GM19023 (cell line): ENCODE data around the gene SBK1.
"Not testable (repeated sequence)": the region's sequence is repeated elsewhere in the genome, so short reads cannot be mapped to it uniquely, and the experiment has no call there.

Experiments used
- ATAC-seq: cut with Tn5 transposase; IDR thresholded peaks from one replicate; pipeline ENCODE4 v1.9.1; 2021; ENCODE audit warnings: mild to moderate bottlenecking, moderate library complexity; ENCODE audit not compliant: unreplicated experiment

SBK1 gene

DNA sequence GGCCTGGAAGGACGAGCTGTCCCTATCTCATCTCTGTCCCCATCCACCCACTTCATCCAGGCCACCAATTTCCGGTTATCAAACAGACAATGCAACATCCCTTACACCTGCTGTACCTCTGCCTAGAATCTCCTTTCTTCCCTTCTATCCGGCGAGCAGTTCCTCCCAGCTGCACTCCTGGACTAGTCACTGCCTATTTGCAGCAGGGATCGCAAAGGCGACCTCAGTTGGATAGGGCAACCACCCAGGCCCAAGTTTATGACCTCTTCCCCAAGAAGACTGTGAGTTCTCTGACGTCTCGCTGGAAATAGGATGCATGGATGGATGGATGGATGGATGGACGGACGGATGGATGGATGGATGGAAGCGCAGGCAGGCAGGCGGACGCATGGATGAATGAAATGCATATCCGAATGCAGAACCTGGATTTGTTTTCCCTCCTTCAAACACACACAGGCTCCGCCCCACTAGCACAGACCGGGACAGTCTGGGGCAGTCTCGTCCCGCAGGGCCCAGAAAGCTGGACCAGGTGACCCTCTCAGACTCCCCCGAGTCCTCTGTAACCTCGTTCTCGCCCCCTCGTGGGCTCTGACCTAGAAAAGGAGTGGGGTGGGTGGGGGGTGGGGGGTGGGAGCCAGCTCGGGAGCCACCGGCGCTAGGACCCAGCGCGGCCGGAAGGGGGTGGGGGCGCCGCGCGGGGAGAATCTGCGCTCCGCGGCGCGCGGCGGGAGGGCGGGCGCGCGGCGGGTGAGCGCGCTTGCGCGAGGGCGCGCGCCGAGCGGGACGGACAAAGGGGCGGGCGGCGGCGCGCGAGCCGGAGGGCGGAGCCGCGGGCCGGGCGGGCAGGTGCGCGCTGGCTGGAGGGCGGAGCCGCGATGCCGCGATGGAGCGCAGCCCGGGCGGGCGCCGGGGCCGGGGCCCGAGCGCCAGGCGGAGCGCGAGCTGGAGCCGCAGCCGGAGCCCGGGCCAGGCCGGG is at the start of gene SBK1:
SBK1 (plus strand) TSS at position 875 of the 976 bp plus-strand sequence. CDS start 24,867 bp downstream, outside the sequence.
- peak; percentile 87 for ATAC-seq

DNA sequence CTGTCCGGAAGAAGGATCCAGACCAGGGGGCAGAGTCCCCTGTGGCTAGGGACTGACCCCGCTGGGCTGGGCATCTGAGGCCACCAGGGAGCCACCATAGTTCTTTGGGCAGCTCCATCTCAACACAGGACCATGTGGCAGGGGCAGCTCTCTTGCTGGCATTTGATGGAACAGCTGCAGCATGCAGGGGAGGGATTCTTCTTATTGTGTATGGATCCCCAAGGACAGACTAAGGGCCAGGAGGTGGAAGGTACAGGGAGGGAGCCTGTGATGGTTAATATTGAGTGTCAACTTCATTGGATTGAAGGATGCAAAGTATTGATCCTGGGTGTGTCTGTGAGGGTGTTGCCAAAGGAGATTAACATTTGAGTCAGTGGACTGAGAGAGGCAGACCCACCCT is 42.8 kb upstream of the SBK1 start:
- ATAC-seq, result not testable (repeated sequence)

DNA sequence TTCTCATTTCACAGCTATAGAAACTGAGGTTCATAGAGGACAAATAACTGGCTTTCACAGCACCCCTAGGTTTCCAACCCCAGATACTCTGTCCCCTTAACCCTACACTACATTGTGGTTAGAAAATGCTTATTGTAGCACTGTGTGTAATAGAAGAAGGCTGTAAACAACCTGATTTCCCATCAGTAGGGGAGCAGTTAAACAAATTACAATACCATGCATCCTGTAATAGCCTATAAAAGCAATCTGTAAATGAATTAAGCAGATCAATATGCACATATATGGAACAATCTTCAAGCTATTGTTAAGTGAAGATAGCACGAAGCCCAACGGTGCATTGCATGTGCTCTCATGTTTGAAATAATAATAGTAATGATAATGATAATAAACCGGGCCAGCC is 41.3 kb upstream of the SBK1 start:
- ATAC-seq, result no peak

DNA sequence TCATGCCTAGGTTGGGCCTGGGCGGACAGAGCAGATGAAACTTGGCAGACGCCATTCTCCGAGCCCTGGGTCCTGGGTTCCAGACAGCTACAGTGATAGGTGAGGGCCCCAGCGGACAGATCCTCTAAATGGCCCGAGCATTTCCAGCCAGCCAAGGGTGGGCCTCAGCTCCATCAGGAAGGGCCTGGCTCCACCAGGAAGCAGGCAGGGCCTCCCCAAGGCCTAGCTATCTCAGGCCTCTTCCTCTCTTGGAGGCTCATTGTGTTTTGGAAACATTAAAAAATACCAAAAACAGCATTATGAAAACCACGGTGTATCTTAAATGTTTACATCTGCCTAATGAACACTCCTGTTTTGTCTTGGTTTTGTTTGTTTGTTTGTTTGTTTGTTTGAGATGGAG is 38.2 kb upstream of the SBK1 start:
- no peak for ATAC-seq

DNA sequence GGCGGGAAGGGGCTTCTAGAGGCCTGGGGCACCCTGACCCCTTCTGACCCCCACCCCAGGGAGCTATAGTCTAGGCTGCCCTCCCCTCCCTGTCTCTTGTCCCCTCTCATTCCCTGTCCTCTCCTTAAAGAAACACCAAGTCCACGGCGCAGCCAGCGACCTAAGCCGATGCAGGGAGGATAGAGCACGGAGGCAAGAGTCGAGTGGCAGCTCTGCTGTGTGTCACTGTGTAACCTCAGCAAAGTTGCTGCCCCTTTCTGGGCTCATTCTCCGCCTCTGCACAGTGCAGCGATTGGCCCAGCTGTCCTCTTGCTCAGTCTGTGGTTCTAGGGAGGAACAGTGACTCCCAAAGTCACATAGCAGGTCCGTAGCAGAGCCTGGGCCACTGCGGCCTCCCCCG is 36.5 kb upstream of the SBK1 start:
- ATAC-seq, result no peak

DNA sequence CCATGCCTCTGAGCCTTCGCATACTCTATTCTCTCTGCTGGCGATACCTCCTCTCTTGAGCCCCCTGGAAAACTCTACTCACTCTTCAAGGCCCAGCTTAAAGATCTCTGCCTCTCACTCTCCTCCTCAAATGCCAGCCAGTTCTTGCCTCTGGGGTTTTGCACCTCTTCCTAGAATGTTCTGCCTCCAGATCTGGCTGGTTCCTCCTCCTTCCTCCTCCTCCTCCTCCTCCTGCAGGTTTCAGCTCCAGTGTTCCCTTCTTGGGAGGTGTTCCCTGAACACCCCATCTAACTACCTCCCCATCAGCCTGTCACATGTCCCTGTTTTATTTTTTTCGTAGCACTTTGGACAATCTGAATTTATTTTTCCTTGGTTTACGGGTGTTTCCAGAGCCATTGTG is 35.1 kb upstream of the SBK1 start:
- no peak for ATAC-seq

DNA sequence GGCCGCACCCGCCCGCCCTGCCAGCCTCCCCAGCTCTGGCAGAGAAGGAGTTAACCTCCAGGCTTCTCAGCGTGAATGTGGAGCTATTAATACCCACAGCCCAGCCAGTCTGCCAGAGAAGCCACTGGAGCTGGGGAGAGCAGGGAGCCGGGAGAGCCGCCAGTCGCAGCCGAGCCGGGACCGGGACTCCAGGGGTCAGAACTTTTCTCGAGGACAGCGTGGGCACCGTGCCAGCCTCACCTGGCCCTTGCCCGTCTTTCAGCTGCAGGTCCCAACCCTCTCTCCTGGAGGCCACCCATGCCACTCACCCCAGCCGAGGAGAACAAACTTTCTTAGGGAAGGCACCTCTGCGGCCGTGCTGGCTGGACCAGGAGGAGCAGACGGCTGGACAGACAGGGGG is 33.8 kb upstream of the SBK1 start:
- ATAC-seq, result no peak

DNA sequence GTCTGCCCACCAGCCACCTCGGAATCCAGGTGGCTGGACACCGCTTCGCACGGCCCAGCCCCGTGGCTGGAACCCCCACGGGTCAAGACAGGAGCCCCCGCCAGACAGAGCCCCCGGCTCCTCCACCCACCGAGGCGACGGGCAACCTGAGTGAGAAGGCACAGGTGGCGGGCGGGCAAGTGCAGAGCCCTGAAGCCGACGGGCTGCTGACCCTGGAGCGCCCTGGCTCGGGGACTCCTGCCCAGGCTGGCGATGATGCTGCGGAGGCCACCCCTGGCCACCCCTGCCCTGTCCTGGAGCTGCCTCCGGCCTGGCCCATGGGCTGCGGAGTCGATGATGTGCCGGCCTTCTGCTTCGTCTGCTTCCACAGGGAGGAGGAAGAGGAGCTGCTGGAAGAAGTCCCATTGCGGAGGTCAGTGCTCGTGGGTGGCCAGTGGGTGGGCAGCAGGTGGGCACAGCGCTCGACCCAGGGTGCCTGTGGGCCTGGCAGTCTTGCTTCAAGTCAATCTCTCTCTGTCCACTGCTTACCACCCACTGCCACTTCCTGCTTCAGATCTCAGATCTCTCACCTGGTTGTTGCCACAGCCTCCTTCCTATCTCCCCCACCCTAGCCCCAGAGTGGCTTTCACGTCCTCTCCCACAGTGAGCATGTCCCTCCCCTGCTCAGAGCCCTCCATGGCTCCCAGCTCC is 33.1 kb upstream of the SBK1 start:
- ATAC-seq, result no peak

DNA sequence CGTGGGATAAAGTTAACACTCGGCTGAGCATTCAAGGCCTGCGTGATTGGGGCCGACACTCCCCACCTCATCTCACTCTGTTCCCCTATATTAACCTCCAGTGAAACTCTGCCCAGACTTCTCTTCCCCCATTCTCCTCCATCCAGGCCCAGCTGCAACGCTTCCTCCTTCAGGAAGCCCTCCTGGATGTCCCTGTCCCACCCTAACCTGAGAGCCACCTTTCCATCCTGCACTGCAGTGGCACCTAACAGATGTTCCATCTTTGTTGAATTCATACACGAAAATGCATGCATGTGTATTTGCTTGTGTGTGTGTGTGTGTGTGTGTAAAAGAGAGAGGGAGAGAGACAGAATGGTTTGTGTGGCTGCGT is 32.6 kb upstream of the SBK1 start:
- ATAC-seq, result no peak

DNA sequence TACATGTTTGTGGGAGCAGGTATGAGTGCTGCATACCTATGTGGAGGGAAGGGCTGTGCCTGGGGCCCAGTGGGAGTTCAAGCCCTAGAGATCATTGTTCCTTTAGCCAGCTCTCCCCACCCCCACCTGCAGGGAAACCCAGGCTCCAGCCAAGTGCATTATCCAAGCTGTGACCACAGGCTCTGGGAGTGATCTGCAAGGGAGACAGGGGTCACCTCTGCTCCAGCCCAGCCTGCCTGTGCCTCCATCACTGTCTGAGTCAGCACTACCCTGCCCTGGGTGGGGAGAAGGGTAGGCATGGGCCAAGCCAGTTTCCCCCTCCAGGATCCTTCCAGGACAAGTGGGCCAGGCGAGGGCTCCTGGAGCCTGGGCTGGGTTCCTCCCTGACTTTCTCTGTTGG is 32.1 kb upstream of the SBK1 start:
- ATAC-seq, result no peak

DNA sequence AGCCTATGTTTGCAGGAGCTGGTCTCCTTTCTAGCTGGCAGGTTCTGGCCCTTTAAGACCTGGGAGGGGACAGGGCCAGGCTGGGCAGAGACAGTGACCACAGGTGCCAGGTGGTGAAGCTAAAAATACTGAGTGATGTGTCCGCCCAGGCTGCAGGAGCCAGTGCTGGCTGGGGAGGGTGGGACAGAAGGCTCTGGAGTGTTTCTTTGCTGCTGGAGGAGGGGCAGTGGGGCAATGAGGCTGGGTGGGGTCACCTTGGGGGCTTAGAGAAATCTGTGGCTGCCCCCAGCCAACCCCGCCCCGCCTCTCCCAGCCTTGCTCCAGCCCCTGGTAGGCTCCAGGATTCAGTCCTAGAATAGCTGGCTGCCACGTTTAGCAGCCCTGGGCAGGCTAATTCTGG is 30.4 kb upstream of the SBK1 start:
- ATAC-seq, result no peak

DNA sequence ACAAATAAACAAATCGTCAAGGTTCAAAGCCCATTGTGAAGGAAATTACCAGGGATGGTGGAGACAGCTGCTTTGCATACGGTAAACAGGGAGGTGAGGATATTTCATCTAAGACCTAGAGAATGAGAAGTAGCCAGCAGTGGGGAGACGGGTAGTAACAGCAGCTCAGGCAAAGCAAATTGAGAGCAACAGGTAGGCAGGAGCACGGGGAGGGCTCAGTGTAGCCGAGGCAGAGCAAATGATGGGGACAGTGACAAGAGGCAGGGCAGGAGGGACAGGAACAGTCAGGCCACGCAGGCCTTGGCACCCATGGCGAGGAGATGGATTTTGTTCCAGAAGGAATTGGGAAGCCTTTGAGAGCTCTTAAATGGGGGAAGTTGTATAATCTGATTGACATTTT is 29.0 kb upstream of the SBK1 start:
- ATAC-seq, result no peak

DNA sequence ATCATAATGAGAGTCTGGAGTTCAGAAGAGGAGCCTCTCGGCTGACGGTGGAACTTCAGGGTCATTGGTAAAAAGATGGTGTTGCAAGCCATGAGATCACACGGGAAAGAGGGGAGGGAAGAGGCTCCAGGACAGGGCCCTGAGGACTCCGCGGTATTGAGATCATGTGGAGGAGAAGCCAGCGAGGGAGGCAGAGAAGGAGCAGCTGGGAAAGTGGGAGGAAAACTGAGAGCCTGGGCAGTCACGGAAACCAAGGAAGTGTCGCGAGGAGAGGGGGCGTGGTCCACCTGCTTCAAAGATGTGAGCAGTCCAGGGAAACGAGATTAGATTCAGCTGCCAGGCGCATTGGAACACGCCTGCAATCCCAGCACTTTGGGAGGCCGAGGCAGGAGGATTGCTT is 27.7 kb upstream of the SBK1 start:
- ATAC-seq, result no peak

DNA sequence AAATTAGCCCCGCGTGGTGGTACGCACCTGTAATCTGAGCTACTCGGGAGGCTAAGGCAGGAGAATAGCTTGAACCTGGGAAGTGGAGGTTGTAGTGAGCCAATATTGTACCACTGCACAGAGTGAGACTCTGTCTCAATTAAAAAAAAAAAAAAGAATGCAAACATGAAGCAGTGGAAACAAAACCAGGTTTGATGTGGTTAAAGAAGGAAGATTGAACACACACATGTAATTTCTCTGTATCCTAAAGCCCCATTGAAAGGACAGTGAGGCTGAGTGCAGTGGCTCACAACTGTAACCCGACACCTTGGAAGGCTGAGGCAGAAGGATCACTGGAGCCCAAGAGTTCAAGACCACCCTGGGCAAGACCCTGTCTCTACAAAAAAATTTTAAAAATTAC is 26.5 kb upstream of the SBK1 start:
- ATAC-seq, result no peak

DNA sequence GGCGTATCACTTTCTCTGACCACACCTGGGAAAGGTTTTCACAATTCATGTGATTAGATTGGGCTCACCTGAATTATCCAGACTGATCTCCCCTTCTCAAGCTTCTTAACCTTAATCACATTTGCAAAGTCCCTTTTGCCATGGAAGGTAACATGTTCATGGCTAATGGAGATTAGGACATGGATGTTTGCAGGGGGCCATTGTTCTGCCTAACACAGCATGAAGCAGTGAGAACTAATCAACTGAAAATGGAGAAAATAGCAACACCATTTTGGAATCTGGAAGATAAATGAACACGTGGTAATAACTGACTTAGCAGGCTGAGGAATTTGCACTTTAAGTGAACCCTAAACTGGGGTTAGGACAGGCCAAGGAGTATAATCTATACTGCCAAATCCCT is 25.0 kb upstream of the SBK1 start:
- no peak for ATAC-seq

DNA sequence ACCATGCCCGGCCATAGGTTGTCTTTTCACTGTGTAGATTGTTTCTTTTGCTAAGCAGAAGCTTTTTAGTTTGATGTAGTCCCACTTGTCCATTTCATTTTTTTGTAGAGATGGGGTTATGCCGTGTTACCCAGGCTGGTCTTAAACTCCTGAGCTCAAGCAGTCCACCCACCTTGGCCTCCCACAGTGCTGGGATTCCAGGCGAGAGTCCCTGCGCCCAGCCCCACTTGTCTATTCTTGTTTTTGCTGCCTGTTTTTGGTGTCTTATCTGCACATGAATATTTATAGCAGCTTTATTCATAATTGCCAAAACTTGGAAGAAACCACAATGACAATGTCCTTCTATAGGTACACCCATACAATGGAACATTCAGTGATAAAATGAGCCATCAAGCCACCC is 18.8 kb upstream of the SBK1 start:
- ATAC-seq, result no peak

DNA sequence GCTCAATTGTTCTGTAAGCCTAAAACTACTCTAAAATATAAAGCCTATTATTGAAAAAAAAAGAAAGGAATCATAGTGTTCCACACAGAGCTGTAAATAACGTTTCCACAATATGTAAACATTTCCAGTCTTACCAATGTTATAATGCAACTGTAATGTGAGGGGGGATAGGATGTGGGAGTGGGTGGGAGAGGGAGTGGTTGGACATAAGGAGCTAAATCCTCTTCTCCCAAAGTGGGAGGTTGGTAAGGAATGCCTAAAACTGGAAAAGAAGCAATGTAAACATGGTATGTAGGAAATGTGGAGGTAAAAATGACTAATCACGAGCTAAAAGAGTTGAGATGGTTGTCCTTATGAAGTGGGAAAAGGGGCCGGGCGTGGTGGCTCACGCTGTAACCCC is 17.6 kb upstream of the SBK1 start:
- no peak for ATAC-seq

DNA sequence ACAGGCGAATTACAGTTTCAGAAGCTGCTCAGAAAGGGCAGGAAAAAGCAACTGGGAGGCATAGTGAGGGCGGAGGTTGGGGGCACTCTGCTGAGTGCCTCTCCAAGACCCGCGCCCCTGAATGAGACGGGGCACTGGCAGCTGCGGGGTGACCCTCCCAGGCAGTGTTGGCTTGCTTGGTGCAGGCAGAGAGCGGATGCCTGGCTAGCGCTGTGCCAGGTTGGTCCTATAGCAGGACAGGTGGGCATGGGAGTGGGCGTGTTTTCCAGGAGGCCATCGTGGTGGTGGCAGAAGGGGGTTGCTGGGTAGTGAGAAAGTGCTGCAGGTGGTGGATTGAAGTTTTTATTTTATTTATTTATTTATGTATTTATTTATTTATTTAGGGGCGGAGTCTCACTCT is 16.0 kb upstream of the SBK1 start:
- ATAC-seq, result no peak

DNA sequence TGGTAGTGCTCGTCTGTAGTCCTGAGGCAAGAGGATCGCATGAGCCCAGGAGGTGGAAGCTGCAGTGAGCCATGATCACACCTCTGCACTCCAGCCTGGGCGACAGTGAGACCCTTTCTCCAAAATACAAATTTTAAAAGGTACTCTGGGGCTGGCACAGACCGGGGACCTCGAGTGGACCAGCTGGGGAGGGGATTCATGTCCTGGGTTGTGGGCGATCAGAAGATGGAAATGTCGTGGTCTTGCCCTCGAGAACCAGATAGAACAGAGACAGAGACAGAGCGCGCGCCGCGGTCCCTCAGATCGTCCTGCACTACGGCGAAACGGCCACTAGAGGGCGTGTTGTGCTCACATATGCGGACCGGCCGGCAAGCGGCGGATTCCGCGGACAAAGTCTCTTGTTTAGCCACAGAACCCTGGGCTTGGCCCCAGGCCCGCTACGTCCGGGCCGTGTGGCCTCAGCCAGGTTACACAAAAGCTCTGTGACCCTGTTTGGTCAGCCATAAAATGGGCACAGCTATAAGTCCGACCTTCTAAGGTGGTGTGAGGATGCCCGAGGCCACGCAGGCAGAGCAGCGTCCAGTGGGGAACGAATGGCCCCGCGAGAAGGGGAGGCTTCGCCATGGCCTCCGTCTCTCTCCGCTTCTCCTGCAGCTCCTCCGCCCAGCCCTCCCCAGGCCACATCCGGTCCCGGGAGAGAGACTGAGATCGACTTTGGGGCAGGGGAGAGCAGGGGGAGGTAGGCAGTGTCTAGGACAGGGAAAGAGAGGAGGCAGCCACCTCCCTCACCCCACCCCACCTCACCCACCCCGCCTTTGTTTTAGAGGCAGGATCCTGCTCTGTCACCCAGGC is 14.6 kb upstream of the SBK1 start:
- ATAC-seq, result peak; percentile 54

DNA sequence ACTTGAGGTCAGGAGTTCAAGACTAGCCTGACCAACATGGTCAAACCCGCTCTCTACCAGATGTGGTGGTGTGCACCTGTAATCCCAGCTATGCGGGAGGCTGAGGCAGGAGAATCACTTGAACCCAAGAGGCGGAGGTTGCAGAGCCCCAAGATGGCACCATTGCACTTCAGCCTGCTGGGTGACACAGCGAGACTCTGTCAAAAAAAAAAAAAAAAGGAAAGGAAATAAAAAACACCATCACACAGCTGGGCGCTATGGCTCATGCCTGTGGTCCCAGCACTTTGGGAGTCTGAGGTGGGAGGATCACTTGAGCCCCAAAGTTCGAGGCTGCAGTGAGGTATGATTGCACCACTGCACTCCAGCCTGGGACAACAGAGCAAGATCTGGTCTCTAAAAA is 13.3 kb upstream of the SBK1 start:
- no peak for ATAC-seq
